BJ (cell line): ENCODE results near the gene ACAP2. TPM values are rescaled to one million over a fixed set of nuclear protein-coding genes. Genes with fewer than 3 reads are reported as not detected.

Experiments
- CTCF ChIA-PET: fragments of 350-600 bp; formaldehyde crosslinking; extraction: SDS; loops from one replicate; lab custom pipeline; 2021; ENCODE audit warnings: antibody characterized with exemption, inconsistent platforms; lab: Yijun Ruan, JAX
- POLR2A ChIA-PET: fragments of 300-600 bp; sonication (Branson Sonifier 250); formaldehyde crosslinking; extraction: SDS; loops from one replicate; lab custom pipeline; 2021; ENCODE audit warnings: antibody characterized with exemption; lab: Charles Lee
- DNase-seq: peaks from one replicate; pipeline ENCODE4 v3.0.0-alpha.2; 2011; ENCODE audit warnings: low read depth
- H3K27me3 ChIP-seq: 2 replicates; pipeline ENCODE4 v1.6.0; 2011; ENCODE audit warnings: low read length; ENCODE audit not compliant: control insufficient read depth, insufficient read depth
- H3K36me3 ChIP-seq: 2 replicates; pipeline ENCODE4 v1.5.1; 2011; ENCODE audit warnings: low read length; ENCODE audit not compliant: control insufficient read depth, insufficient read depth
- H3K4me3 ChIP-seq: 2 replicates; pipeline ENCODE4 v1.5.1; 2011; ENCODE audit warnings: low read depth, mild to moderate bottlenecking, control low read depth, low read length
- polyA plus RNA-seq: library from polyadenylated mRNA; depleted of rRNA; stranded (reverse); fragments of >200 nt; gene quantifications from 2 replicates; pipeline ENCODE4 v1.2.3, GENCODE V29; 2011
- TF ChIP-seq, protein P1 (sequence below): IDR thresholded peaks from 2 replicates; pipeline ENCODE4 v1.5.1; 2011; ENCODE audit warnings: low read depth, mild to moderate bottlenecking, control low read depth, inconsistent platforms, low read length, moderate library complexity; ENCODE audit not compliant: insufficient read depth

The ACAP2 gene
- polyA plus RNA-seq, 1 experiment, result 12.5 TPM

DNA sequence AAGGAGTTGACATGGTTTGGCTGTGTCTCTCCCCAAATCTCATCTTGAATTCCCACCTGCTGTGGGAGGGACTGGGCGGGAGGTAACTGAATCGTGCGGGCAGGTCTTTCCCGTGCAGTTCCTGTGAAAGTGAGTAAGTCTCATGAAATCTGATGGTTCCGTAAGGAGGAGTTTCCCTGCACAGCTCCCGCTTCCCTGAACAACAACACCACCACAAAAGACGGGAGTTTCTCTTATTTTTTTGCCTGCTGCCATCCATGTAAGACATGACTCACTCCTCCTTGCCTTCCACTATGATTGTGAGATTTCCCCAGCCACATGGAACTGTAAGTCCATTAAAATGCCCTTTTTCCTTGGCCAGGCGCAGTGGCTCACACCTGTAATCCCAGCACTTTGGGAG is 194.5 kb downstream of the ACAP2 start:
- ChIA-PET CTCF (interaction anchor here (0.7 kb wide), 1 partner anchor 21 kb away, joined by 3 read pairs; no protein-coding TSS in a partner anchor), POLR2A (no interaction called here)
- H3K36me3 ChIP-seq, result no peaks in the 10 kb centered on the region; the same call in 1 of the 2 replicates
- TF ChIP-seq, protein P1, sequence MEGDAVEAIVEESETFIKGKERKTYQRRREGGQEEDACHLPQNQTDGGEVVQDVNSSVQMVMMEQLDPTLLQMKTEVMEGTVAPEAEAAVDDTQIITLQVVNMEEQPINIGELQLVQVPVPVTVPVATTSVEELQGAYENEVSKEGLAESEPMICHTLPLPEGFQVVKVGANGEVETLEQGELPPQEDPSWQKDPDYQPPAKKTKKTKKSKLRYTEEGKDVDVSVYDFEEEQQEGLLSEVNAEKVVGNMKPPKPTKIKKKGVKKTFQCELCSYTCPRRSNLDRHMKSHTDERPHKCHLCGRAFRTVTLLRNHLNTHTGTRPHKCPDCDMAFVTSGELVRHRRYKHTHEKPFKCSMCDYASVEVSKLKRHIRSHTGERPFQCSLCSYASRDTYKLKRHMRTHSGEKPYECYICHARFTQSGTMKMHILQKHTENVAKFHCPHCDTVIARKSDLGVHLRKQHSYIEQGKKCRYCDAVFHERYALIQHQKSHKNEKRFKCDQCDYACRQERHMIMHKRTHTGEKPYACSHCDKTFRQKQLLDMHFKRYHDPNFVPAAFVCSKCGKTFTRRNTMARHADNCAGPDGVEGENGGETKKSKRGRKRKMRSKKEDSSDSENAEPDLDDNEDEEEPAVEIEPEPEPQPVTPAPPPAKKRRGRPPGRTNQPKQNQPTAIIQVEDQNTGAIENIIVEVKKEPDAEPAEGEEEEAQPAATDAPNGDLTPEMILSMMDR, result no peak
- H3K4me3 ChIP-seq, result no peak overlapping the region
- no peaks in the 10 kb centered on the region for H3K27me3 ChIP-seq
- no peak for DNase-seq

DNA sequence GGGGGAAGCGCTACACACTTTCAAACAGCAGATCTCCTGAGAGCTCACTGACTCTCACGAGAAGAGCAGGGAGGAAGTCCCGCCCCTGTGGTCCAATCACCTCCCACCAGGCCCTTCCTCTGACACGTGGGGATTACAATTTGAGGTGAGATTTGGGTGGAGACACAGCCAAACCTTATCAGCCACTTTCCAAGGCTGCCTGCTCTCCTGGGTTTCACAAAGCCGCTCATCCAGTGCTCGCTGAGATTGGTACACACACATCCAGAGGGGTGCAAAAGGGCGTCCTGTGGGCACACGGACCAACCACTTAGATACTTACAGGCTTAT is 195.0 kb downstream of the ACAP2 start:
- POLR2A ChIA-PET, result no interaction called here
- no peak for DNase-seq
- Histone ChIP-seq H3K27me3 (no peaks in the 10 kb centered on the region), H3K36me3 (no peaks in the 10 kb centered on the region; the same call in 1 of the 2 replicates), H3K4me3 (no peak overlapping the region)
- TF ChIP-seq, protein P1, result no peak
- CTCF ChIA-PET, result no interaction called here

DNA sequence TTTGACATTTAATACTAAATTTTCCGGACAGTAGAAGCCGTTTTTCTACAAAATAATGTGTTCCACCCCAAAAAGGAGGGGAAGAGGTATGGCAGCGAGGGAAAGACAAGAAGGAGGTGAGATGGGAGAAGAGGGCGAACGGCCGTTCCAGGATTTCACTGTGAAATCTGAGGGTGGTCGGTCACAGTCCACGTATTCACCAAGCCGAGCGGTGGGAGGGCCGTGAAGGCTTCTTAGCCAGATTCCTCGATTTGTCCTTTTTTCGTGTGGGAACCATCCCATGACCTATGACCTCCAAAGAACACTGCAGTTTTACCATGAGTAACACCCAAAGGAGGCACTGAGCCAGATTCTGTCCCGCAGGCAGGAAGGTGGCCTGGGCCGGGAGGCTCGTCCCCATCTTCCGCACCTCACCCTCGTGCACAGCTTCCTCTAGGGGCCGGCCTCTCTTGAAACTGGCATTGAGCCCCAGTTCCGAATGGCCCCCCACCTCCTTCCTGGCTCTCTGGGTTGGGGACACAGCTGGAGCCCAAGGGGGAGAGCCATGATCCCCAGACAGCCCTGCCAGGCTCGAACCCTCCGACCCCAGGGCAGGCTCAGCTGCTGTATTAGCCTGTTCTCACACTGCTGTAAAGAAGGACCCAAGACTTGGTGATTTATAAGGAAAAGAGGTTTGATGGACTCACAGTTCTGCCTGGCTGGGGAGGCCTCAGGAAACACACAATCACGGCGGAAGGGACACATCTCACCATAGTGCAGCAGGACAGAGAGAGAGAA is 195.5 kb downstream of the ACAP2 start:
- ChIA-PET CTCF (no interaction called here), POLR2A (no interaction called here)
- Histone ChIP-seq H3K36me3 (no peaks in the 10 kb centered on the region; the same call in 1 of the 2 replicates), H3K27me3 (no peaks in the 10 kb centered on the region), H3K4me3 (no peak overlapping the region)
- TF ChIP-seq, protein P1, result no peak
- DNase-seq, result no peak

DNA sequence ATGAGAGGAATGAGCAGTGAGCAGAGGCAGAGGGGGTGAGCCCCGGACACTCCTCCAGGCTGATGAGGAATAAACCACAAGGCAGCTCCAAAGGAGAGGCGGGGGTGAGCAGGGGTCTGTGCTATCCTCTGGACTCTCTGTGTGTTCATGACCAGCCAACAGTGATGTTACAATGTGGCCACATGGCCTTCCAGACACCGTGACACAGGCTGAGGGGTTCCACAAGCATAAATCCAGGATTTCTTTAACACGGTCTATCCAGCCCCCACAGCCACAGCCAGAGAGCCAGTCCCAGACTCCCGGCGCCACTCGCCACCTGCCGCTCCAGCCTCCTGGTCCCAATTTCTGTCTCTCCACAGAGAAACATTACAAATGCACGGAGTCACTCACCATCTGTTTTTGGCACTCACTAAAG is 196.2 kb downstream of the ACAP2 start:
- TF ChIP-seq, protein P1, result no peak
- no peaks in the 10 kb centered on the region; the same call in 1 of the 2 replicates for H3K36me3 ChIP-seq
- DNase-seq, result no peak
- no peak overlapping the region for H3K4me3 ChIP-seq
- ChIA-PET CTCF (no interaction called here), POLR2A (no interaction called here)
- no peaks in the 10 kb centered on the region for H3K27me3 ChIP-seq

DNA sequence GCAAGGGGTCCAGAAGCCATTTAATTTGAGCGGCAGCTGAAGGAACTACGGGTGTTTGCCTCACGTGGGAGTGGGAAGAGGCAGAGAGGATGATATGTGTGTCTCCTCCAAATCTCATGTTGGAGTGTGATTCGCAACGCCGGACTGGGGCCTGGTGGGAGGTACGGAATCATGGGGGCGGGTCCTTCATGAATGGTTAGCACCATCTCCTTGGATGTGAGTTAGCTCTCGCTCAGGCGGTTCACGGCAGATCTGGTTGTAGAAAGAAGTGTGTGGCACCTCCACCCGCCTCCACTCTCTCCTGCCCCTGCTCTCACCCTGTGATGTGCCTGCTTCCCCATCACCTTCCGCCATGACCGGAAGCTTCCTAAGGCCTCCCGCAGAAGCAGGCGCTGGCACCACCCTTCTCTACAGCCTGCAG is 197.3 kb downstream of the ACAP2 start:
- Histone ChIP-seq H3K36me3 (no peaks in the 10 kb centered on the region; the same call in 1 of the 2 replicates), H3K4me3 (no peak overlapping the region), H3K27me3 (no peaks in the 10 kb centered on the region)
- DNase-seq, result no peak
- TF ChIP-seq, protein P1, result no peak
- POLR2A ChIA-PET, result no interaction called here
- CTCF ChIA-PET, result no interaction called here
